ENCODE data around the gene MANBA.

DNA sequence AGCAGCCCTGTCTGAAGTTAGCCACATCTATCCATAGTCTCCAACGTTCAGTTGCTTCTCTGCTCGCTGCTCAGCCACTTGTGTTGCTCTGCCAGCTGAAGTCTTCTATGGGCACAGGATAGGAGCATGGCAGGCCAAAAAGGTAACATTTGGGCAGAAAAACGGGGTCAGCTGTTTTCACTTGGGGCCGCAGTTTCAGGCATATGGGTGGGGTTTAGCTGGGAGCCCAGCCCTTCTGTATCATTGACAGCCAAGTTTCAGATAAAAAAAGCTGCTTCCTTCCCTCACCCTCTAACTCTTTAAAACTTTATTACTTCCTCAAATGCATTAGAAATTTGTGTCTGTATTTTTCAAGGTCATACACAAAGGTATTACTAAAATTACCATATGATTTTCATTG is 18.4 kb upstream of the MANBA start:
- TF ChIP-seq, protein P1, sequence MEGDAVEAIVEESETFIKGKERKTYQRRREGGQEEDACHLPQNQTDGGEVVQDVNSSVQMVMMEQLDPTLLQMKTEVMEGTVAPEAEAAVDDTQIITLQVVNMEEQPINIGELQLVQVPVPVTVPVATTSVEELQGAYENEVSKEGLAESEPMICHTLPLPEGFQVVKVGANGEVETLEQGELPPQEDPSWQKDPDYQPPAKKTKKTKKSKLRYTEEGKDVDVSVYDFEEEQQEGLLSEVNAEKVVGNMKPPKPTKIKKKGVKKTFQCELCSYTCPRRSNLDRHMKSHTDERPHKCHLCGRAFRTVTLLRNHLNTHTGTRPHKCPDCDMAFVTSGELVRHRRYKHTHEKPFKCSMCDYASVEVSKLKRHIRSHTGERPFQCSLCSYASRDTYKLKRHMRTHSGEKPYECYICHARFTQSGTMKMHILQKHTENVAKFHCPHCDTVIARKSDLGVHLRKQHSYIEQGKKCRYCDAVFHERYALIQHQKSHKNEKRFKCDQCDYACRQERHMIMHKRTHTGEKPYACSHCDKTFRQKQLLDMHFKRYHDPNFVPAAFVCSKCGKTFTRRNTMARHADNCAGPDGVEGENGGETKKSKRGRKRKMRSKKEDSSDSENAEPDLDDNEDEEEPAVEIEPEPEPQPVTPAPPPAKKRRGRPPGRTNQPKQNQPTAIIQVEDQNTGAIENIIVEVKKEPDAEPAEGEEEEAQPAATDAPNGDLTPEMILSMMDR (IDR thresholded peaks at IDR 0.05): no peak
- TF ChIP-seq ZFX (IDR thresholded peaks at IDR 0.05; ENCODE audit: borderline replicate concordance): no peak

Measured in 22Rv1 (cell line).